NT2/D1 (cell line): ENCODE results near the gene AURKB.

ENCODE experiments used
- YY1 ChIP-seq: IDR thresholded peaks from 2 replicates; pipeline ENCODE4 v1.6.1; 2011; ENCODE audit not compliant: insufficient read length, insufficient read depth
- ZNF274 ChIP-seq: IDR thresholded peaks from 2 replicates; pipeline ENCODE4 v1.6.1; 2011; ENCODE audit warnings: mild to moderate bottlenecking, low read depth, low read length

DNA sequence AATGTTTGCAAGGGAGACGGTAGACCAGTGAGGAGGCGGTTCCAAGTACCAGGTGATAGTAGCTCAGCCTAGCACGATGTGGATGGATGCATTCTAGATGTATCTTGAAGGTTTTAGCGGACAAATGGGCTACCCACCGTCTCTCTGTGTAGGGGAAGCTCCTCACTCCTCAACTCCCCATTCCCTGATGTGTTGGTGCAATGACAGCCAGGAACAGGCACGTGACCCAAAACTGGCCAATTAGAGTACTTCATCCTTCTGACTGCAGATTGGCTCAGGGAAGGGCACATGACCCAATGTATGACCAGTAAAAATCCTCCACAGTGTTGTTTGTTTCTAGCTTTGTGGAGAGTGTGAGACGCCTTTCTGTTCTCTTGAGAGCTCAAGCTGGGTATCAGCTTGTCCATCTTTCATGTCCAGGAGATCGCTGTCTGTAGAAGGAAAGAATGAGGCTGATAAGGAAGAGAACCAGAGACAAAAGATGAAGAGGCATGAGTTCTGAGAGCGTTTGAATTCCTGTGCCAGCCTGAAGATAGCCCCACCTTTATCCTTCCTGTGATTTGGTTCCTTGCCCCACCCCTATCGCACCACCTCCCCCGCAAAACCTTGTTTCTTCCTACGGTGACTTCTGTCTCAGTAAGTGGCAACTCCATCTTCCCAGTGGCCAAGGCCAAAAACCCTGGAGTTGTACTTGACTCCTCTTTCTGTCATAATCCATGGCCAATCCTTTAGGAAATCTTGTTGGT is 18.1 kb downstream of the AURKB start:
- TF ChIP-seq ZNF274 = no peak
- TF ChIP-seq YY1 = no peak
